Measurements from ENCODE around the gene TMA7.

The TMA7 gene

GRCh38 chr3:48414376-48415250 lies 25.4 kb upstream of the TMA7 start:
- DNase-seq (ENCODE audit: low read depth), result no peak
- H3K4me3 ChIP-seq (ENCODE audit: low read depth, low read length), result no peak overlapping the region
- no peak for TF ChIP-seq CTCF (IDR thresholded peaks at IDR 0.05; ENCODE audit: low read depth, low read length, missing control alignments)

GRCh38 chr3:48415251-48415953 lies 24.7 kb upstream of the TMA7 start:
- no peak for TF ChIP-seq CTCF (IDR thresholded peaks at IDR 0.05; ENCODE audit: low read depth, low read length, missing control alignments)
- DNase-seq (ENCODE audit: low read depth), result no peak
- no peak overlapping the region for H3K4me3 ChIP-seq (ENCODE audit: low read depth, low read length)

GRCh38 chr3:48416091-48416505 lies 24.0 kb upstream of the TMA7 start:
- no peak overlapping the region for H3K4me3 ChIP-seq (ENCODE audit: low read depth, low read length)
- no peak for DNase-seq (ENCODE audit: low read depth)
- TF ChIP-seq CTCF (IDR thresholded peaks at IDR 0.05; ENCODE audit: low read depth, low read length, missing control alignments), result no peak

- DNase-seq (ENCODE audit: low read depth), result no peak
- no peak overlapping the region for H3K4me3 ChIP-seq (ENCODE audit: low read depth, low read length)
- TF ChIP-seq CTCF (IDR thresholded peaks at IDR 0.05; ENCODE audit: low read depth, low read length, missing control alignments), result no peak
These were observed 23.5 kb upstream of the TMA7 start for GRCh38 chr3:48416546-48416945.

GRCh38 chr3:48417529-48418108 lies 22.4 kb upstream of the TMA7 start:
- H3K4me3 ChIP-seq (ENCODE audit: low read depth, low read length), result no peak overlapping the region
- no peak for DNase-seq (ENCODE audit: low read depth)
- no peak for TF ChIP-seq CTCF (IDR thresholded peaks at IDR 0.05; ENCODE audit: low read depth, low read length, missing control alignments)

- H3K4me3 ChIP-seq (ENCODE audit: low read depth, low read length), result no peak overlapping the region
- no peak for DNase-seq (ENCODE audit: low read depth)
- no peak for TF ChIP-seq CTCF (IDR thresholded peaks at IDR 0.05; ENCODE audit: low read depth, low read length, missing control alignments)
These were observed 21.9 kb upstream of the TMA7 start for GRCh38 chr3:48418140-48418539.

Data from GM12864 (cell line).